Omental fat pad (tissue), 4 donors: ENCODE measurements around the gene DOK7. TPM values are rescaled to one million over a fixed set of nuclear protein-coding genes. Genes with fewer than 3 reads are reported as not detected.

Experiments
- ATAC-seq: fragments of 150-250 bp; one replicate; pipeline ENCODE4 v1.9.1; 2016; ENCODE audit warnings: mild to moderate bottlenecking, moderate library complexity; ENCODE audit not compliant: low FRiP score
- DNase-seq: peaks from one replicate; pipeline ENCODE4 v3.0.0-alpha.2; 2019; ENCODE audit warnings: low spot score
- CTCF ChIP-seq, 3 donors: fragments of 450-650 bp; IDR thresholded peaks; one replicate each; pipeline ENCODE4 v1.5.1; 2016 to 2017; ENCODE audit warnings: antibody characterized with exemption in 3 of 3, mild to moderate bottlenecking in 3 of 3, moderate library complexity in 2 of 3
- total RNA-seq, 4 donors: library from RNA; depleted of rRNA; stranded (reverse); fragments of >200 nt; gene quantifications; one replicate each; pipeline ENCODE4 v1.1.0, GENCODE V29; 2016

The DOK7 gene
- total RNA-seq, 4 donors from 2014 or later: not detected

- ATAC-seq (no peak), DNase-seq (no peak)
- no peak for TF ChIP-seq CTCF (IDR thresholded peaks at IDR 0.05)
Measured at GRCh38 chr4:3488820-3489219, 25.7 kb downstream of the DOK7 start.

GRCh38 chr4:3489451-3489962 is 26.4 kb downstream of the DOK7 start:
- no peak for TF ChIP-seq CTCF (IDR thresholded peaks at IDR 0.05)
- ATAC-seq (no peak), DNase-seq (no peak)

GRCh38 chr4:3491681-3492405 is 28.7 kb downstream of the DOK7 start:
- no peak for ATAC-seq

GRCh38 chr4:3492741-3493719 is 29.9 kb downstream of the DOK7 start:
- DNase-seq (no peak), ATAC-seq (no peak)
- TF ChIP-seq CTCF (IDR thresholded peaks at IDR 0.05): no peak

More at GRCh38 chr4:3491681-3492405, 28.7 kb downstream of the DOK7 start:
- no peak for TF ChIP-seq CTCF (IDR thresholded peaks at IDR 0.05)
- no peak for DNase-seq

- DNase-seq (no peak), ATAC-seq (no peak)
- no peak for TF ChIP-seq CTCF (IDR thresholded peaks at IDR 0.05)
Measured at GRCh38 chr4:3493720-3494461, 30.8 kb downstream of the DOK7 start.

GRCh38 chr4:3494462-3494871 is 31.4 kb downstream of the DOK7 start:
- TF ChIP-seq CTCF (IDR thresholded peaks at IDR 0.05): no peak
- ATAC-seq: no peak

More at GRCh38 chr4:3494462-3494871, 31.4 kb downstream of the DOK7 start:
- DNase-seq: no peak
